ENCODE data around the gene VPS35L. TPM values are rescaled to one million over a fixed set of nuclear protein-coding genes. Genes with fewer than 3 reads are reported as not detected.
"Not testable (repeated sequence)": the region's sequence is repeated elsewhere in the genome, so short reads cannot be mapped to it uniquely, and the experiment has no call there.

Gene VPS35L
- total and polyA plus RNA-seq, 2 experiments from 2014 or later, result 48.0 to 54.6 TPM

DNA sequence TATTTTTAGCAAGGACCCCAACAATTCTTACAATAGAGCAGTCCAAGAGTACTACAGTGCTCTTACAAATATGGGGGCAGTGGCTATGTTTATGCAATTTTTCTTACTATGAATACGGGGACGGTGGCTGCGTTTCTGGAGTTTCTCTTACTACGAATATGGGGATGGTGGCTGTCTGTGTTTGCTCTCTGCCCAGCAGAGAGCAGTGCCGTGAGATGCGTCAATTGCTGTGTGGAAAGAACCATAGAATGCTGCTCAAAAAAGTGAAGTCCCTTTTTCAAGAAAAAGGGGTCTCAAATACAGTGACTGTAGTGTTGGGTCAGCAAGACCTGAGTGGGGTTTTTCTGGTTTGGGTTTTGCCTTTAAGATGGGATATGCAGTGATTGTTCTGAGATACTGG, 108.7 kb downstream of the VPS35L start:
- TF ChIP-seq REST (IDR thresholded peaks at IDR 0.05; ENCODE audit: unreplicated experiment) (no peak), CTCF (conservative IDR thresholded peaks at IDR 0.05; ENCODE audit: low read depth in 2 of 2) (no peak)
- Mint-ChIP-seq H3K4me1 (no peaks in the 10 kb centered on the region), H3K27ac (no peak overlapping the region), H3K9me3 (peaks cover 23% of the 10 kb centered on the region), H3K27me3 (ENCODE audit: insufficient read depth, low read depth, poor library complexity) (peaks cover 3% of the 10 kb centered on the region), H3K36me3 (ENCODE audit: low read depth) (peaks cover 46% of the 10 kb centered on the region), H3K4me3 (no peak overlapping the region)
- H3K36me3 ChIP-seq (ENCODE audit: insufficient read depth), result no peaks in the 10 kb centered on the region
- no peak for DNase-seq (ENCODE audit: low spot score)
- no peaks in the 10 kb centered on the region for H3K27me3 ChIP-seq (ENCODE audit: insufficient read depth)
- H3K4me1 ChIP-seq (ENCODE audit: insufficient read depth), result no peaks in the 10 kb centered on the region
- no peaks in the 10 kb centered on the region for H3K79me2 ChIP-seq (replicated peaks; ENCODE audit: insufficient read depth)
- no peaks in the 10 kb centered on the region for H4K20me1 ChIP-seq (replicated peaks; ENCODE audit: insufficient read depth)
- H3K27ac ChIP-seq (ENCODE audit: low read depth), result no peak overlapping the region
- ATAC-seq, result no peak
- no peaks in the 10 kb centered on the region for H3K9me2 ChIP-seq (ENCODE audit: insufficient read depth)
- H3F3A ChIP-seq (replicated peaks; ENCODE audit: low read depth), result no peaks in the 10 kb centered on the region
- no peak overlapping the region for H2AFZ ChIP-seq
- H3K4me3 ChIP-seq, result no peak overlapping the region
- H3K4me2 ChIP-seq, result no peak overlapping the region

- Mint-ChIP-seq H3K36me3 (ENCODE audit: low read depth) (peaks cover 46% of the 10 kb centered on the region), H3K9me3 (peaks cover 23% of the 10 kb centered on the region)
- not testable (repeated sequence) for H3K79me2 ChIP-seq (replicated peaks; ENCODE audit: insufficient read depth); H3K27ac ChIP-seq (ENCODE audit: low read depth); H3K4me2 ChIP-seq; H2AFZ ChIP-seq; DNase-seq (ENCODE audit: low spot score); H4K20me1 ChIP-seq (replicated peaks; ENCODE audit: insufficient read depth); H3F3A ChIP-seq (replicated peaks; ENCODE audit: low read depth); H3K27ac Mint-ChIP-seq; H3K36me3 ChIP-seq (ENCODE audit: insufficient read depth); H3K4me3 Mint-ChIP-seq; ATAC-seq; H3K4me3 ChIP-seq; H3K4me1 ChIP-seq (ENCODE audit: insufficient read depth); H3K9me2 ChIP-seq (ENCODE audit: insufficient read depth); H3K27me3 ChIP-seq (ENCODE audit: insufficient read depth); H3K27me3 Mint-ChIP-seq (ENCODE audit: insufficient read depth, low read depth, poor library complexity); H3K4me1 Mint-ChIP-seq
These were observed 109.8 kb downstream of the VPS35L start for GRCh38 chr16:19665313-19665712.

GRCh38 chr16:19666477-19666876, 111.0 kb downstream of the VPS35L start:
- peaks cover 20% of the 10 kb centered on the region for H3K9me3 Mint-ChIP-seq
- no peaks in the 10 kb centered on the region for H3K4me1 Mint-ChIP-seq
- no peaks in the 10 kb centered on the region; the same call in 1 of the 2 replicates for H3K36me3 ChIP-seq (ENCODE audit: insufficient read depth)
- no peaks in the 10 kb centered on the region for H3K9me2 ChIP-seq (ENCODE audit: insufficient read depth)
- H4K20me1 ChIP-seq (replicated peaks; ENCODE audit: insufficient read depth), result no peaks in the 10 kb centered on the region
- H3K4me3 Mint-ChIP-seq, result no peak overlapping the region
- no peaks in the 10 kb centered on the region for H3K27me3 ChIP-seq (ENCODE audit: insufficient read depth)
- H2AFZ ChIP-seq, result no peak overlapping the region
- TF ChIP-seq, protein P1, sequence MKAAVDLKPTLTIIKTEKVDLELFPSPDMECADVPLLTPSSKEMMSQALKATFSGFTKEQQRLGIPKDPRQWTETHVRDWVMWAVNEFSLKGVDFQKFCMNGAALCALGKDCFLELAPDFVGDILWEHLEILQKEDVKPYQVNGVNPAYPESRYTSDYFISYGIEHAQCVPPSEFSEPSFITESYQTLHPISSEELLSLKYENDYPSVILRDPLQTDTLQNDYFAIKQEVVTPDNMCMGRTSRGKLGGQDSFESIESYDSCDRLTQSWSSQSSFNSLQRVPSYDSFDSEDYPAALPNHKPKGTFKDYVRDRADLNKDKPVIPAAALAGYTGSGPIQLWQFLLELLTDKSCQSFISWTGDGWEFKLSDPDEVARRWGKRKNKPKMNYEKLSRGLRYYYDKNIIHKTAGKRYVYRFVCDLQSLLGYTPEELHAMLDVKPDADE (IDR thresholded peaks at IDR 0.05), result no peak
- TF ChIP-seq CTCF (conservative IDR thresholded peaks at IDR 0.05; ENCODE audit: low read depth in 2 of 2) (no peak), ZNF331 (CRISPR knock-in tag; IDR thresholded peaks at IDR 0.05; ENCODE audit: low read depth) (no peak), POLR2AphosphoS5 (IDR thresholded peaks at IDR 0.05; ENCODE audit: low read depth) (no peak), ZNF114 (CRISPR knock-in tag; IDR thresholded peaks at IDR 0.05) (no peak), JUNB (IDR thresholded peaks at IDR 0.05; ENCODE audit: unreplicated experiment) (no peak), NANOG (IDR thresholded peaks at IDR 0.05; ENCODE audit: borderline replicate concordance) (no peak)
- H3F3A ChIP-seq (replicated peaks; ENCODE audit: low read depth), result no peaks in the 10 kb centered on the region
- no peaks in the 10 kb centered on the region for H3K4me1 ChIP-seq (ENCODE audit: insufficient read depth)
- H3K27ac ChIP-seq (ENCODE audit: low read depth), result no peak overlapping the region
- H3K27me3 Mint-ChIP-seq (ENCODE audit: insufficient read depth, low read depth, poor library complexity), result peaks cover 1% of the 10 kb centered on the region
- no peak overlapping the region for H3K4me3 ChIP-seq
- H3K36me3 Mint-ChIP-seq (ENCODE audit: low read depth), result peaks cover 37% of the 10 kb centered on the region
- H3K27ac Mint-ChIP-seq, result no peak overlapping the region
- DNase-seq (ENCODE audit: low spot score), result no peak
- no peak overlapping the region for H3K4me2 ChIP-seq
- no peaks in the 10 kb centered on the region for H3K79me2 ChIP-seq (replicated peaks; ENCODE audit: insufficient read depth)
- ATAC-seq, result no peak
